ENCODE data around the gene TMA7B.

DNA sequence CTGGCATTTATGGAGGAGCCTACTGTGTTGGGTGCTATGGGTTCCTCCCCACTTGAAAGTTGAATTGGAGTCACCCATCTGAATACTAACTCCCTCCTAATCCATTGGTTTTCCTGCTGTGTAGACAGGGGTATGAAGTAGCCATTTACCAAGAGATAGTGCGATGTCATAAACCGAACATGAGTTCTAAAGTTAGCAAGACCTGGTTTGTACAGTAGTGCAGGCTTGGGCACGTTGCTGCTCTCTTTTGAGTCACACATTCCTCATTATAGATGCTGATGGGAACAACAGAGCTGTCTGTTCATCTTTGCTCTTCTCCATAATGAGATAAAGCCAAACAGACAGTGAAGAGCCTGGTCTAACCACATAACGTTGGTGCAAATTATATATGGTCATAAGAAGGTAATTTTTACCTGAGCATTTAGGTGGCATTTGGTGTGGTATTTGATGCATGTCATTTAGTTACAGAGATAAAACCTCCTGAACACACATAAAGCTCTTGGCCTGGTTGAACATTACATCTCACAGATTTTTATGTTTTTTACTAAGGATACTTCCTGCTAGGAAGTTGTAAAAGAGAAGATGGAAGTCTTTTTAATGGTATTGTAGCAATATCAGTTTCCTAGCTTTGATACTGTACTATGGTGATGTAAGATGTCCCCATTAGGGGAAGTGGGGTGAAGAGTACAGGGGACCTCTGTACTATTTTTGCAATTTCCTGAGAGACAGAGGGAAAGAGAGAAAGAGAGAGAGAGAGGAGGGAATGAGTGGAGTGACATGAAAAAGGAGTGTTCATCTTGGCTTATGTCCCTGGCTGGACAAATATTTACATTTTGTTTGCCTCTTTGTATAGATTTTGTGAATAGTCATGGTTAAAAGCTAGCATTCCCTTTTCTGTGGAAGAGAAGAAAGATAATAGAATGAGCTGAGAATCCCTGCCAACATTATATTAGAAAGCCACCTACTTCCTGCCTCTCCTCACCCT is 31.4 kb upstream of the TMA7B start:
- TF ChIP-seq, protein P1, sequence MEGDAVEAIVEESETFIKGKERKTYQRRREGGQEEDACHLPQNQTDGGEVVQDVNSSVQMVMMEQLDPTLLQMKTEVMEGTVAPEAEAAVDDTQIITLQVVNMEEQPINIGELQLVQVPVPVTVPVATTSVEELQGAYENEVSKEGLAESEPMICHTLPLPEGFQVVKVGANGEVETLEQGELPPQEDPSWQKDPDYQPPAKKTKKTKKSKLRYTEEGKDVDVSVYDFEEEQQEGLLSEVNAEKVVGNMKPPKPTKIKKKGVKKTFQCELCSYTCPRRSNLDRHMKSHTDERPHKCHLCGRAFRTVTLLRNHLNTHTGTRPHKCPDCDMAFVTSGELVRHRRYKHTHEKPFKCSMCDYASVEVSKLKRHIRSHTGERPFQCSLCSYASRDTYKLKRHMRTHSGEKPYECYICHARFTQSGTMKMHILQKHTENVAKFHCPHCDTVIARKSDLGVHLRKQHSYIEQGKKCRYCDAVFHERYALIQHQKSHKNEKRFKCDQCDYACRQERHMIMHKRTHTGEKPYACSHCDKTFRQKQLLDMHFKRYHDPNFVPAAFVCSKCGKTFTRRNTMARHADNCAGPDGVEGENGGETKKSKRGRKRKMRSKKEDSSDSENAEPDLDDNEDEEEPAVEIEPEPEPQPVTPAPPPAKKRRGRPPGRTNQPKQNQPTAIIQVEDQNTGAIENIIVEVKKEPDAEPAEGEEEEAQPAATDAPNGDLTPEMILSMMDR (IDR thresholded peaks at IDR 0.05) = no peak
- TF ChIP-seq POLR2A (IDR thresholded peaks at IDR 0.05) = no peak

All from esophagus squamous epithelium (tissue), 4 donors.